Measurements from ENCODE around the gene PDCD1.

DNA sequence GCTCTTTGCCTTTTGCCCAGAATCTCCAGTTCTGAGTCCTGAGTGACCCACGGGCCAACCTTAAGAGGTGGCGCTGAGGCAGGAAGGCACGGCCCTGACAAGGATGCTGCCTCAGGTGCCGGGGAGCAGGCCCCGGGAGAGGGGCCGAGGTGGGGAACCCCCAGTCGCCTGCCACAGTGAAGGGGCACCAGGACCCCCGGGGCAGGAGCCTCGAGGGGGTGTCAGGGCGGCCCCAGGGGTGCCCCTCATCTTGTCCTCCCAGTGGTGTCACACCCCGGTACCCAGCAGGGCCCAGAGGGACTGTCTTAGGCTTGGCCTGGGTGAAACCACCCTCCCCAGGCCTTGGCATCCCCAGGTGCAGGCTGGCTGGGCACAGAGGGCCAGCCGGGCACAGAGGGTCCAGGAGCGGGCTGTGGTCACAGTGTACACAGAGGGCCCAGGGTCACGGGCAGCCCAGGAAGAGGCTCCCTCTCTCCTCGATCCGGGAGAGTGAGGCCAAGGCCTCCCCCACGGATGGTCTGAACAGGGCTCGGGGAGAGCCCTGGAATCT is 1.0 kb downstream of the PDCD1 start:
- TF ChIP-seq EZH2 (IDR thresholded peaks at IDR 0.05; ENCODE audit: borderline replicate concordance, low read length), result no peak
- TF ChIP-seq, protein P1, sequence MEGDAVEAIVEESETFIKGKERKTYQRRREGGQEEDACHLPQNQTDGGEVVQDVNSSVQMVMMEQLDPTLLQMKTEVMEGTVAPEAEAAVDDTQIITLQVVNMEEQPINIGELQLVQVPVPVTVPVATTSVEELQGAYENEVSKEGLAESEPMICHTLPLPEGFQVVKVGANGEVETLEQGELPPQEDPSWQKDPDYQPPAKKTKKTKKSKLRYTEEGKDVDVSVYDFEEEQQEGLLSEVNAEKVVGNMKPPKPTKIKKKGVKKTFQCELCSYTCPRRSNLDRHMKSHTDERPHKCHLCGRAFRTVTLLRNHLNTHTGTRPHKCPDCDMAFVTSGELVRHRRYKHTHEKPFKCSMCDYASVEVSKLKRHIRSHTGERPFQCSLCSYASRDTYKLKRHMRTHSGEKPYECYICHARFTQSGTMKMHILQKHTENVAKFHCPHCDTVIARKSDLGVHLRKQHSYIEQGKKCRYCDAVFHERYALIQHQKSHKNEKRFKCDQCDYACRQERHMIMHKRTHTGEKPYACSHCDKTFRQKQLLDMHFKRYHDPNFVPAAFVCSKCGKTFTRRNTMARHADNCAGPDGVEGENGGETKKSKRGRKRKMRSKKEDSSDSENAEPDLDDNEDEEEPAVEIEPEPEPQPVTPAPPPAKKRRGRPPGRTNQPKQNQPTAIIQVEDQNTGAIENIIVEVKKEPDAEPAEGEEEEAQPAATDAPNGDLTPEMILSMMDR (conservative IDR thresholded peaks at IDR 0.05 in 1 of 2, IDR thresholded peaks at IDR 0.05 in 1 of 2; ENCODE audit: extremely low read depth in 1 of 2, insufficient read depth in 1 of 2, low read depth in 1 of 2, low read length in 2 of 2), result no peak
